HepG2 (cell line): Measurements from ENCODE around the gene CA10. TPM values are rescaled to one million over a fixed set of nuclear protein-coding genes. Genes with fewer than 3 reads are reported as not detected.

Source experiments
- ATAC-seq: fragments of 200-7000 bp; cut with Tn5 transposase; 3 replicates; pipeline ENCODE4 v1.9.1; 2020; ENCODE audit warnings: mild to moderate bottlenecking, moderate library complexity
- BruUV-seq: library from RNA; stranded (reverse); fragments of 400-500 nt; replicated peaks from 2 replicates; lab custom pipeline; 2021; lab: Mats Ljungman, UMichigan
- CTCF ChIA-PET: fragments of 300-600 bp; formaldehyde crosslinking; extraction: SDS; loops from one replicate; lab custom pipeline; 2021; ENCODE audit warnings: low total read pairs, inconsistent platforms, low intra/inter-chr PET ratio; lab: Yijun Ruan, JAX
- POLR2A ChIA-PET: fragments of 350-600 bp; sonication (Branson Sonifier 250); formaldehyde crosslinking; loops from one replicate; lab custom pipeline; 2020; ENCODE audit warnings: antibody characterized with exemption, inconsistent platforms; lab: Yijun Ruan, JAX
- DNase-seq: peaks from one replicate; pipeline ENCODE4 v3.0.0-alpha.2; 2015; ENCODE audit warnings: low spot score
- FAIRE-seq: peaks from 3 replicates; lab custom pipeline; 2011; peaks lifted over from hg19 to GRCh38; lab: Jason Lieb, UNC
- H2AFZ ChIP-seq: one replicate; pipeline ENCODE4 v1.6.1; 2011; ENCODE audit warnings: low read length, inconsistent platforms
- H3K27ac ChIP-seq: fragments of 300-600 bp; 3 replicates; pipeline ENCODE4 v1.8.0; 2011; ENCODE audit warnings: mixed run types, mild to moderate bottlenecking, mixed read lengths, low read length, inconsistent platforms; ENCODE audit not compliant: insufficient read depth; ENCODE audit errors: extremely low read length
- H3K27me3 ChIP-seq, 2 experiments: fragments of 200-600 bp in 1 of 2; 2 replicates in 1 of 2; 3 replicates in 1 of 2; pipeline versions ENCODE4 v1.6.0 to v1.8.0; 2011; ENCODE audit warnings: low read length in 2 of 2, mild to moderate bottlenecking in 2 of 2, moderate library complexity in 2 of 2, inconsistent platforms in 1 of 2; ENCODE audit not compliant: insufficient read depth in 2 of 2, control insufficient read depth in 1 of 2
- H3K36me3 ChIP-seq, 2 experiments: fragments of 200-600 bp in 1 of 2; replicated peaks in 1 of 2; 2 replicates in 1 of 2; 3 replicates in 1 of 2; pipeline versions ENCODE4 v1.5.1 to v1.8.0; 2011; ENCODE audit warnings: low read length in 2 of 2, inconsistent platforms in 1 of 2; ENCODE audit not compliant: insufficient read depth in 2 of 2, control insufficient read depth in 1 of 2
- H3K4me1 ChIP-seq: 2 replicates; pipeline ENCODE4 v1.5.1; 2012; ENCODE audit warnings: low read length, inconsistent platforms; ENCODE audit not compliant: insufficient read depth
- H3K4me2 ChIP-seq: 2 replicates; pipeline ENCODE4 v1.6.0; 2011; ENCODE audit warnings: low read depth, low read length, inconsistent platforms
- H3K4me3 ChIP-seq, 3 experiments: fragments of 200-600 bp in 1 of 3; sonication (generic), shearing (Covaris generic) in 1 of 3; replicated peaks in 1 of 3; 2 replicates each; pipeline ENCODE4 v1.5.1; 2011 to 2016; ENCODE audit warnings: low read length in 3 of 3, inconsistent platforms in 2 of 3, low read depth in 2 of 3, mild to moderate bottlenecking in 2 of 3, control low read depth in 1 of 3, mixed read lengths in 1 of 3; ENCODE audit not compliant: insufficient read depth in 1 of 3
- H3K79me2 ChIP-seq: one replicate; pipeline ENCODE4 v1.6.1; 2011; ENCODE audit warnings: low read length, inconsistent platforms; ENCODE audit not compliant: insufficient read depth
- H3K9ac ChIP-seq: 2 replicates; pipeline ENCODE4 v1.6.0; 2011; ENCODE audit warnings: mild to moderate bottlenecking, low read depth, low read length, inconsistent platforms; ENCODE audit not compliant: insufficient read depth
- H3K9me3 ChIP-seq: 2 replicates; pipeline ENCODE4 v1.5.1; 2012; ENCODE audit warnings: mild to moderate bottlenecking, low read length
- H4K20me1 ChIP-seq: 2 replicates; pipeline ENCODE4 v1.6.0; 2011; ENCODE audit warnings: inconsistent platforms, mild to moderate bottlenecking, low read length, moderate library complexity; ENCODE audit not compliant: insufficient read depth
- PTBP1 ChIP-seq: fragments of 200-400 bp; formaldehyde crosslinking; IDR thresholded peaks from 2 replicates; pipeline ENCODE4 v1.6.1; 2018; ENCODE audit warnings: low read length, low read depth; ENCODE audit not compliant: poor library complexity, severe bottlenecking
- ZNF451 ChIP-seq: sonication (generic); formaldehyde crosslinking; IDR thresholded peaks from 2 replicates; pipeline ENCODE4 v1.5.0; 2020; ENCODE audit warnings: mild to moderate bottlenecking, missing genetic modification reagents
- ZNF607 ChIP-seq: sonication (generic); formaldehyde crosslinking; IDR thresholded peaks from 2 replicates; pipeline ENCODE4 v1.5.1; 2020; ENCODE audit warnings: missing genetic modification reagents, mild to moderate bottlenecking, borderline replicate concordance
- WGBS: methylation state at CpG from one replicate; pipeline ENCODE4 v1.1.6; 2017; ENCODE audit warnings: low lambda C conversion rate; 5-methylcytosine and 5-hydroxymethylcytosine counted together
- in situ Hi-C: cut with HindIII; loops from 2 replicates; pipeline ENCODE4 v1.10.0; 2017; ENCODE audit warnings: low pct_unique_long_range_greater_than_20kb; ENCODE audit not compliant: extremely low pct_ligation_motif_present
- intact Hi-C: fragments of 100-400 bp; cut with micrococcal nuclease; formaldehyde crosslinking; loops from one replicate; pipeline ENCODE4 v1.10.0; 2022; ENCODE audit not compliant: unreplicated experiment
- polyA plus RNA-seq, 8 experiments: library from polyadenylated mRNA; depleted of rRNA in 3 of 8; stranded (reverse) in 7 of 8; unstranded in 1 of 8; fragments of >200 nt; fragmentation: Illumina TruSeq in 4 of 8; extraction: Trizol in 4 of 8; gene quantifications; 2 replicates each; pipeline versions ENCODE4 v1.2.1 to v1.2.3, GENCODE V29; 2011 to 2016; ENCODE audit warnings: low read depth in 4 of 8, missing spikeins in 1 of 8, mixed read lengths in 1 of 8; ENCODE audit not compliant: insufficient read depth in 1 of 8
- total RNA-seq, 5 experiments: library from RNA; depleted of rRNA; stranded (reverse); fragments of >200 nt; fragmentation: Illumina TruSeq; extraction: Trizol; gene quantifications; 2 replicates each; pipeline ENCODE4 v1.2.3, GENCODE V29; 2016; ENCODE audit warnings: low read depth in 1 of 5
- TF ChIP-seq, protein P1 (sequence below): sonication (generic); formaldehyde crosslinking; IDR thresholded peaks from 2 replicates; pipeline ENCODE4 v1.8.0; 2022; ENCODE audit warnings: mild to moderate bottlenecking, missing genetic modification reagents
- TF ChIP-seq, protein P2 (sequence below): sonication (generic); formaldehyde crosslinking; IDR thresholded peaks from 2 replicates; pipeline ENCODE4 v1.8.0; 2022; ENCODE audit warnings: mild to moderate bottlenecking, missing genetic modification reagents; ENCODE audit not compliant: insufficient replicate concordance

Gene CA10
- total and polyA plus RNA-seq, 2 of the 13 experiments (the other 11 are each of a cell fraction or from before 2014, with no cell fraction given), result not detected

DNA sequence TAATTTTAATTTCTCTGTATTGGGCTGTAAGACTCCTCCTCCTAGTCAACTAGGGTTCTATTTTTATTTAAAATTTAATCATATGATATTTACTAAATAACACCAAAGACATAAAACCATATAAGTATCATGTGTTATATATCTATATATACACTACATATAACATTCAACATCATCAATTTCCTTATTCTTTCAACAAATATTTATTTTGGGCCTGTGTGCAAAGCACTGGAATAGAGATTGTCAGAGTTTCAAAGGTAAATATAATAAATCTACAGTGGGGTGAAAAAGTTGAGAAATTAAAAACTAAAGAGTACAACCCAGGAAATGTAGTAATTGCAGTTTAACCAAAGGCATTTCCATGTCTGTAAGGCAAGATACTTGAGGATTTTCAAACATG lies 364.0 kb downstream of the CA10 start (continued):
- TF ChIP-seq, protein P1, sequence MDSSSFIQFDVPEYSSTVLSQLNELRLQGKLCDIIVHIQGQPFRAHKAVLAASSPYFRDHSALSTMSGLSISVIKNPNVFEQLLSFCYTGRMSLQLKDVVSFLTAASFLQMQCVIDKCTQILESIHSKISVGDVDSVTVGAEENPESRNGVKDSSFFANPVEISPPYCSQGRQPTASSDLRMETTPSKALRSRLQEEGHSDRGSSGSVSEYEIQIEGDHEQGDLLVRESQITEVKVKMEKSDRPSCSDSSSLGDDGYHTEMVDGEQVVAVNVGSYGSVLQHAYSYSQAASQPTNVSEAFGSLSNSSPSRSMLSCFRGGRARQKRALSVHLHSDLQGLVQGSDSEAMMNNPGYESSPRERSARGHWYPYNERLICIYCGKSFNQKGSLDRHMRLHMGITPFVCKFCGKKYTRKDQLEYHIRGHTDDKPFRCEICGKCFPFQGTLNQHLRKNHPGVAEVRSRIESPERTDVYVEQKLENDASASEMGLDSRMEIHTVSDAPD, result no peak
- TF ChIP-seq ZNF451 (CRISPR knock-in tag), result no peak
- TF ChIP-seq, all 625 proteins: peak for 0

DNA sequence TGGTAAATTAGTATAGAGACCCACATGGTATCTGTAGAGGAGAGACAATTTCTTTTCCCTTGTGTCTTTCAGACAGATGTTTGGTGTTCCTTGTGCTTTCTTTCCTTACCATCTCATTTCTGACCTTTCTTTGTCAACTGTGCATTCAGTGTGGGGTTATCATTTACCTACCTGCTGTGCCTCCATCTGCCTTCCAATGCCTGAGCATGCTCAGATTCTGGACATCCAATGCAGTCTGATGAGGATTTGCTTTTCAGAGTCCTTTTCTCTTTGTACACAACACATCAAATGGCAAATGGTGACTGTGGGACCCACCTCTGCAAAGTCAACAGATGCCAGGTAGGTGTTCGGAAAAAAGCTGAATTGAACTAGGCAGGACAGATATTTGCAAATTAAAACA lies 364.8 kb downstream of the CA10 start:
- FAIRE-seq, result no peak
- CTCF ChIA-PET, result no interaction called here

More for the DNA sequence above, 364.8 kb downstream of the CA10 start:
- no peaks in the 10 kb centered on the region for H3K9me3 ChIP-seq
- no peaks in the 10 kb centered on the region for H3K79me2 ChIP-seq
- in situ Hi-C loops, result no loop called here
- ATAC-seq (no peak), DNase-seq (no peak)
- H4K20me1 ChIP-seq, result no peaks in the 10 kb centered on the region
- no peak overlapping the region for H2AFZ ChIP-seq
- POLR2A ChIA-PET, result no interaction called here
- no peak overlapping the region for H3K27ac ChIP-seq
- no peak overlapping the region for H3K9ac ChIP-seq
- 0% methylated on average over 1 of the region's 1 CpG for WGBS
- no peaks in the 10 kb centered on the region for H3K27me3 ChIP-seq
- no peak overlapping the region for H3K4me2 ChIP-seq
- no peak for TF ChIP-seq PTBP1
- TF ChIP-seq, protein P2, sequence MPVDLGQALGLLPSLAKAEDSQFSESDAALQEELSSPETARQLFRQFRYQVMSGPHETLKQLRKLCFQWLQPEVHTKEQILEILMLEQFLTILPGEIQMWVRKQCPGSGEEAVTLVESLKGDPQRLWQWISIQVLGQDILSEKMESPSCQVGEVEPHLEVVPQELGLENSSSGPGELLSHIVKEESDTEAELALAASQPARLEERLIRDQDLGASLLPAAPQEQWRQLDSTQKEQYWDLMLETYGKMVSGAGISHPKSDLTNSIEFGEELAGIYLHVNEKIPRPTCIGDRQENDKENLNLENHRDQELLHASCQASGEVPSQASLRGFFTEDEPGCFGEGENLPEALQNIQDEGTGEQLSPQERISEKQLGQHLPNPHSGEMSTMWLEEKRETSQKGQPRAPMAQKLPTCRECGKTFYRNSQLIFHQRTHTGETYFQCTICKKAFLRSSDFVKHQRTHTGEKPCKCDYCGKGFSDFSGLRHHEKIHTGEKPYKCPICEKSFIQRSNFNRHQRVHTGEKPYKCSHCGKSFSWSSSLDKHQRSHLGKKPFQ (CRISPR knock-in tag), result no peak
- TF ChIP-seq ZNF607, result no peak
- no TSS peak for BruUV-seq
- no peaks in the 10 kb centered on the region for H3K36me3 ChIP-seq
- intact Hi-C loops, result no loop called here
- H3K4me1 ChIP-seq, result no peaks in the 10 kb centered on the region
- H3K4me3 ChIP-seq, result no peak overlapping the region
